Neuronal stem cell (in vitro differentiated cells): ENCODE data around the gene DAPK1.

Experiments used
- DNase-seq: peaks from one replicate; pipeline ENCODE4 v3.0.0-alpha.2; 2013; ENCODE audit warnings: low spot score
- H2AFZ ChIP-seq: one replicate; pipeline ENCODE4 v1.6.1; 2013; ENCODE audit warnings: mild to moderate bottlenecking, low read length, inconsistent platforms
- H2AK5ac ChIP-seq: 2 replicates; pipeline ENCODE4 v1.6.1; 2013; ENCODE audit warnings: low read depth, mild to moderate bottlenecking, inconsistent platforms, low read length, moderate library complexity, mixed read lengths
- H2BK120ac ChIP-seq: 2 replicates; pipeline ENCODE4 v1.6.1; 2013; ENCODE audit warnings: low read depth, mild to moderate bottlenecking, inconsistent platforms, low read length, moderate library complexity, mixed read lengths
- H2BK12ac ChIP-seq: one replicate; pipeline ENCODE4 v1.6.1; 2013; ENCODE audit warnings: low read length, inconsistent platforms
- H2BK15ac ChIP-seq: 2 replicates; pipeline ENCODE4 v1.6.1; 2013; ENCODE audit warnings: mild to moderate bottlenecking, low read length, inconsistent platforms, mixed read lengths
- H2BK5ac ChIP-seq: one replicate; pipeline ENCODE4 v1.6.1; 2013; ENCODE audit warnings: inconsistent platforms, mild to moderate bottlenecking, low read length, moderate library complexity
- H3K14ac ChIP-seq: one replicate; pipeline ENCODE4 v1.6.1; 2013; ENCODE audit warnings: low read length, inconsistent platforms
- H3K18ac ChIP-seq: 2 replicates; pipeline ENCODE4 v1.6.1; 2013; ENCODE audit warnings: low read length, inconsistent platforms
- H3K23ac ChIP-seq: 2 replicates; pipeline ENCODE4 v1.6.1; 2013; ENCODE audit warnings: low read depth, mild to moderate bottlenecking, mixed read lengths, low read length, inconsistent platforms; ENCODE audit not compliant: poor library complexity
- H3K27ac ChIP-seq: replicated peaks from 3 replicates; pipeline ENCODE4 v1.5.1; 2013; ENCODE audit warnings: low read length, inconsistent platforms
- H3K27me3 ChIP-seq, 3 experiments: 2 replicates each; pipeline ENCODE4 v1.6.1; 2013; ENCODE audit warnings: low read length in 3 of 3, mild to moderate bottlenecking in 2 of 3, inconsistent platforms in 1 of 3, low read depth in 1 of 3, mixed read lengths in 1 of 3, moderate library complexity in 1 of 3; ENCODE audit not compliant: control insufficient read depth in 3 of 3, insufficient read depth in 3 of 3
- H3K36me3 ChIP-seq, 2 donors: replicated peaks in 1 of 2; 2 replicates each; pipeline ENCODE4 v1.6.1; 2013; ENCODE audit warnings: low read length in 2 of 2; ENCODE audit not compliant: control insufficient read depth in 2 of 2, insufficient read depth in 2 of 2
- H3K4ac ChIP-seq: 2 replicates; pipeline ENCODE4 v1.6.1; 2013; ENCODE audit warnings: inconsistent platforms, mild to moderate bottlenecking, low read length, moderate library complexity
- H3K4me1 ChIP-seq, 2 donors: 1 replicate in 1 of 2; 2 replicates in 1 of 2; pipeline ENCODE4 v1.6.1; 2013; ENCODE audit warnings: low read length in 2 of 2, low read depth in 1 of 2; ENCODE audit not compliant: control insufficient read depth in 2 of 2, insufficient read depth in 1 of 2
- H3K4me2 ChIP-seq: one replicate; pipeline ENCODE4 v1.6.1; 2013; ENCODE audit warnings: mild to moderate bottlenecking, low read length, inconsistent platforms; ENCODE audit not compliant: insufficient read depth, poor library complexity, severe bottlenecking
- H3K4me3 ChIP-seq, 2 donors: 2 replicates each; pipeline ENCODE4 v1.5.1; 2013; ENCODE audit warnings: low read length in 2 of 2, mild to moderate bottlenecking in 2 of 2, inconsistent platforms in 1 of 2, moderate library complexity in 1 of 2
- H3K79me1 ChIP-seq: one replicate; pipeline ENCODE4 v1.6.1; 2013; ENCODE audit warnings: low read depth, mild to moderate bottlenecking, inconsistent platforms, low read length, moderate library complexity
- H3K9ac ChIP-seq: one replicate; pipeline ENCODE4 v1.6.1; 2013; ENCODE audit warnings: mild to moderate bottlenecking, low read depth, low read length, inconsistent platforms; ENCODE audit not compliant: poor library complexity
- H3K9me3 ChIP-seq, 2 donors: replicated peaks in 1 of 2; 2 replicates each; pipeline versions ENCODE3 to v1.6.1; 2013; ENCODE audit warnings: low read length in 2 of 2, mild to moderate bottlenecking in 2 of 2, inconsistent platforms in 1 of 2, low read depth in 1 of 2, mixed read lengths in 1 of 2, moderate library complexity in 1 of 2; ENCODE audit not compliant: control insufficient read depth in 2 of 2, insufficient read depth in 1 of 2
- H4K8ac ChIP-seq: one replicate; pipeline ENCODE4 v1.6.1; 2013; ENCODE audit warnings: low read depth, mild to moderate bottlenecking, inconsistent platforms, low read length, moderate library complexity
- H4K91ac ChIP-seq: one replicate; pipeline ENCODE4 v1.6.1; 2013; ENCODE audit warnings: low read length, low read depth, mild to moderate bottlenecking, inconsistent platforms; ENCODE audit not compliant: poor library complexity
- WGBS, 2 donors: extraction: QIAGEN DNeasy Blood & Tissue Kit; methylation state at CpG; one replicate each; pipeline ENCODE4 v1.1.7; 2013; ENCODE audit warnings: missing lambda C conversion rate in 2 of 2, mixed read lengths in 1 of 2; ENCODE audit not compliant: insufficient read length in 2 of 2, insufficient replicate concordance in 1 of 2; ENCODE audit errors: extremely low coverage in 2 of 2; 5-methylcytosine and 5-hydroxymethylcytosine counted together

The DAPK1 gene

DNA sequence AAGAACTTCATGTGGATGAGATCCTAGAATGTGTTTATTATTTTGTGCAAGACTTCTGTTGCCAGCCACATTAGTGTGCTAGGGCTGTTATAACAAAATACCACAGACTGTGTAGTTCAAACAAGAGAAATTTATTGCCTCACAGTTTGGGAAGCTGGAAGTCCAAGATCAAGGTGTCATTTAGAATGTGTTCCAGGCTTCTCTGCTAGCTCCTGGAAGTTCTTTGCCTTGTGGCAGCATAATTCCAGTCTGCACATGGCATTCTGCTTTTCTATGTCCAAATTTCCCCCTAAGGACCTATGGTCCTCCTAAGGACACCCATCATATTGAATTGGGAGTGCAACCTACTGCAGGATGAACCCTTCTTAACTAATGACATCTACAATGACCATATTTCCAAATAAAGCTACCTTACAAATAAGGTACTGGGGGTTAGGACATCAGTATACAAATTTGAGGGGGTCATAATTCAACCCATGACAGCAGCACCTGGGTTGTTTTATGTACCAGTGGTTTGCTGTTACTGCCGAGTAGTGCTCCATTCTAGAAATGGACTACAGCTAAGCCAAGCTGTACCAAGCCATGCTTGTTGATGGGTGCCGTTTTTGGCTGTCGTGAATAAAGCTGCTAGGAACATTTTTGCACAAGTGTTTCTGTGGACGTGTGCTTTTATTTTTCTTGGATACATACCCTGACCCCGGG is 52.7 kb downstream of the DAPK1 start:
- no CpG with 5 or more reads among the region's 5 CpGs for WGBS, 2 donors
- Histone ChIP-seq H3K4me3 (no peak overlapping the region), H3K27me3 (no peaks in the 10 kb centered on the region), H3K36me3 (peaks cover 0 to 4% of the 10 kb centered on the region in 2 donors), H2BK12ac (no peak overlapping the region), H3K79me1 (no peaks in the 10 kb centered on the region), H3K4me1 (peaks cover 3 to 5% of the 10 kb centered on the region in 2 donors), H3K9me3 (no peaks in the 10 kb centered on the region), H2BK15ac (no peak overlapping the region), H3K18ac (no peak overlapping the region), H3K27ac (no peak overlapping the region), H3K14ac (no peak overlapping the region), H3K4me2 (no peak overlapping the region), H4K8ac (no peak overlapping the region), H4K91ac (no peak overlapping the region), H3K9ac (no peak overlapping the region), H2BK5ac (no peak overlapping the region), H2AFZ (no peak overlapping the region), H3K4ac (no peak overlapping the region), H2BK120ac (no peak overlapping the region), H2AK5ac (no peak overlapping the region), H3K23ac (no peak overlapping the region)
- no peak for DNase-seq

DNA sequence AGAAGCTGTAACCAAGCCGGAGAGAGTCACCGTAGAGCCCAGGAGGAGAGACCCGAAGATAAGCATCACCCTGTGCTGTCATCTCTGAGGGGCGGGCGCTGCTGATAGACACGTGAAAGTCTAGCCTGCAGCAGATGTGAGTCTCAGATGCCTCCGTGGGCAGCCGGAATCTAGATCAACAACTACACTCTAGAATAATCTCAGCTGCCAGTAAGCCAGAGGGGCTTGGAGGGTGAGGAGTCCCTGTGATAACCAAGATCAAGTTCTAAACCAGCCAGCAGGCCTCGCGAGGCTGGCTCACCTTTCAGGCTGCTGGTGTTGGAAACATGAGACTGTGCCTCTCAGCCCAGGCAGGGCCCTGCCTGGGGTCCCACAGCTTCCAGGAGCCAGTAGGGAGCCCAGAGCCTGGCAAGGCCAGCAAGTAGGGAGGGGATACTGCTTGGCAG is 54.1 kb downstream of the DAPK1 start:
- Histone ChIP-seq H3K4me3 (no peak overlapping the region), H3K9ac (no peak overlapping the region), H3K4ac (no peak overlapping the region), H3K14ac (no peak overlapping the region), H2BK15ac (no peak overlapping the region), H3K9me3 (no peaks in the 10 kb centered on the region), H3K18ac (peak overlapping the region; percentile 1), H3K23ac (no peak overlapping the region), H3K4me1 (peaks cover 3 to 5% of the 10 kb centered on the region in 2 donors), H3K36me3 (peaks cover 0 to 4% of the 10 kb centered on the region in 2 donors), H4K91ac (no peak overlapping the region), H4K8ac (no peak overlapping the region), H2BK120ac (no peak overlapping the region), H3K79me1 (no peaks in the 10 kb centered on the region), H3K27me3 (no peaks in the 10 kb centered on the region), H2BK12ac (no peak overlapping the region), H3K27ac (no peak overlapping the region), H2BK5ac (no peak overlapping the region), H3K4me2 (no peak overlapping the region), H2AK5ac (no peak overlapping the region), H2AFZ (no peak overlapping the region)
- no CpG with 5 or more reads among the region's 10 CpGs for WGBS, 2 donors
- no peak for DNase-seq

GRCh38 chr9:87554171-87554910 is 56.7 kb downstream of the DAPK1 start:
- Histone ChIP-seq H2AFZ (no peak overlapping the region), H3K4ac (no peak overlapping the region), H3K18ac (no peak overlapping the region), H2BK120ac (no peak overlapping the region), H2AK5ac (no peak overlapping the region), H3K27ac (no peak overlapping the region), H3K4me1 (peaks cover 3 to 5% of the 10 kb centered on the region in 2 donors), H3K14ac (no peak overlapping the region), H3K4me3 (no peak overlapping the region), H3K36me3 (no peaks in the 10 kb centered on the region), H3K27me3 (no peaks in the 10 kb centered on the region), H4K8ac (no peak overlapping the region), H2BK5ac (no peak overlapping the region), H3K79me1 (no peaks in the 10 kb centered on the region), H2BK15ac (no peak overlapping the region), H2BK12ac (no peak overlapping the region), H3K9ac (no peak overlapping the region), H3K4me2 (no peak overlapping the region), H3K23ac (no peak overlapping the region), H4K91ac (no peak overlapping the region), H3K9me3 (peaks cover 0 to 5% of the 10 kb centered on the region in 2 donors)
- WGBS, 2 donors: no CpG with 5 or more reads among the region's 11 CpGs
- no peak for DNase-seq

- Histone ChIP-seq H3K18ac (no peak overlapping the region), H4K91ac (no peak overlapping the region), H3K9me3 (peaks cover 0 to 5% of the 10 kb centered on the region in 2 donors), H3K4ac (no peak overlapping the region), H3K14ac (no peak overlapping the region), H3K9ac (no peak overlapping the region), H2BK15ac (no peak overlapping the region), H2AFZ (no peak overlapping the region), H2BK12ac (no peak overlapping the region), H3K36me3 (no peaks in the 10 kb centered on the region), H2BK120ac (no peak overlapping the region), H3K23ac (no peak overlapping the region), H2BK5ac (no peak overlapping the region), H3K79me1 (no peaks in the 10 kb centered on the region), H3K4me3 (no peak overlapping the region), H3K27ac (no peak overlapping the region), H3K4me2 (no peak overlapping the region), H3K27me3 (no peaks in the 10 kb centered on the region), H4K8ac (no peak overlapping the region), H2AK5ac (no peak overlapping the region), H3K4me1 (peaks cover 3 to 5% of the 10 kb centered on the region in 2 donors)
- DNase-seq: no peak
- WGBS, 2 donors: no CpG with 5 or more reads among the region's 2 CpGs
Observed at GRCh38 chr9:87554976-87555375, 57.3 kb downstream of the DAPK1 start.
